ENCODE results near the gene RPL39L. TPM values are rescaled to one million over a fixed set of nuclear protein-coding genes. Genes with fewer than 3 reads are reported as not detected.

RPL39L gene
- total and polyA plus RNA-seq, 4 donors = 10.0 to 51.5 (median 22.7) TPM

GRCh38 chr3:187098923-187099512 lies 40.3 kb downstream of the RPL39L start:
- no peaks in the 10 kb centered on the region for H3K9me3 ChIP-seq (ENCODE audit: control insufficient read depth, low read length)
- no peaks in the 10 kb centered on the region for H3K27me3 ChIP-seq (ENCODE audit: control insufficient read depth in 1 of 2, insufficient read depth in 2 of 2, low read length in 1 of 2)
- intact Hi-C loops (cut with DNase I) = no loop called here
- peaks cover under 1 to 4% of the 10 kb centered on the region in 2 donors for H3K4me1 ChIP-seq (ENCODE audit: control insufficient read depth in 1 of 2, insufficient read depth in 2 of 2, low read length in 2 of 2)
- no peak overlapping the region for H3K4me3 ChIP-seq (ENCODE audit: low read length in 2 of 2)
- 89 to 95% methylated on average over 2 of the region's 2 CpGs for WGBS, 2 donors
- H3K27ac ChIP-seq (ENCODE audit: low read depth in 1 of 2, low read length in 2 of 2) = no peak overlapping the region
- no peaks in the 10 kb centered on the region for H3K36me3 ChIP-seq (ENCODE audit: control insufficient read depth in 1 of 2, insufficient read depth in 2 of 2, low read length in 1 of 2)
- no peak for DNase-seq
- ATAC-seq (ENCODE audit: low FRiP score) = no peak

- Histone ChIP-seq H3K36me3 (ENCODE audit: control insufficient read depth in 1 of 2, insufficient read depth in 2 of 2, low read length in 1 of 2) (no peaks in the 10 kb centered on the region), H3K27ac (ENCODE audit: low read depth in 1 of 2, low read length in 2 of 2) (no peak overlapping the region), H3K4me1 (ENCODE audit: control insufficient read depth in 1 of 2, insufficient read depth in 2 of 2, low read length in 2 of 2) (peaks cover 0 to 3% of the 10 kb centered on the region in 2 donors), H3K9me3 (ENCODE audit: control insufficient read depth, low read length) (no peaks in the 10 kb centered on the region), H3K4me3 (ENCODE audit: low read length in 2 of 2) (no peak overlapping the region), H3K27me3 (ENCODE audit: control insufficient read depth in 1 of 2, insufficient read depth in 2 of 2, low read length in 1 of 2) (no peaks in the 10 kb centered on the region)
- WGBS, 2 donors = 84 to 100% methylated on average over 1 of the region's 1 CpG
- intact Hi-C loops (cut with DNase I) = no loop called here
- ATAC-seq (ENCODE audit: low FRiP score) (no peak), DNase-seq (no peak)
These were observed 46.0 kb downstream of the RPL39L start for GRCh38 chr3:187093320-187093719.

- H3K27me3 ChIP-seq (ENCODE audit: control insufficient read depth in 1 of 2, insufficient read depth in 2 of 2, low read length in 1 of 2) = no peaks in the 10 kb centered on the region
- H3K4me3 ChIP-seq (ENCODE audit: low read length in 2 of 2) = no peak overlapping the region
- 7 to 15% methylated on average over 1 of the region's 1 CpG for WGBS, 2 donors
- no peak overlapping the region for H3K27ac ChIP-seq (ENCODE audit: low read depth in 1 of 2, low read length in 2 of 2)
- DNase-seq (no peak), ATAC-seq (ENCODE audit: low FRiP score) (no peak)
- H3K36me3 ChIP-seq (ENCODE audit: control insufficient read depth in 1 of 2, insufficient read depth in 2 of 2, low read length in 1 of 2) = no peaks in the 10 kb centered on the region
- H3K9me3 ChIP-seq (ENCODE audit: control insufficient read depth, low read length) = no peaks in the 10 kb centered on the region
- H3K4me1 ChIP-seq (ENCODE audit: control insufficient read depth in 1 of 2, insufficient read depth in 2 of 2, low read length in 2 of 2) = peaks cover 0 to 6% of the 10 kb centered on the region in 2 donors
- intact Hi-C loops (cut with DNase I) = no loop called here
These were observed 50.6 kb downstream of the RPL39L start for GRCh38 chr3:187088701-187089100.

GRCh38 chr3:187086831-187087230 lies 52.5 kb downstream of the RPL39L start:
- Histone ChIP-seq H3K36me3 (ENCODE audit: control insufficient read depth in 1 of 2, insufficient read depth in 2 of 2, low read length in 1 of 2) (no peaks in the 10 kb centered on the region), H3K27ac (ENCODE audit: low read depth in 1 of 2, low read length in 2 of 2) (no peak overlapping the region), H3K27me3 (ENCODE audit: control insufficient read depth in 1 of 2, insufficient read depth in 2 of 2, low read length in 1 of 2) (no peaks in the 10 kb centered on the region), H3K9me3 (ENCODE audit: control insufficient read depth, low read length) (no peaks in the 10 kb centered on the region), H3K4me3 (ENCODE audit: low read length in 2 of 2) (no peak overlapping the region), H3K4me1 (ENCODE audit: control insufficient read depth in 1 of 2, insufficient read depth in 2 of 2, low read length in 2 of 2) (peaks cover 0 to 6% of the 10 kb centered on the region in 2 donors)
- DNase-seq = no peak
- 93 to 97% methylated on average over 3 of the region's 3 CpGs for WGBS, 2 donors
- intact Hi-C loops (cut with DNase I) = no loop called here
- ATAC-seq (ENCODE audit: low FRiP score) = no peak

GRCh38 chr3:187085933-187086332 lies 53.4 kb downstream of the RPL39L start:
- no peaks in the 10 kb centered on the region for H3K9me3 ChIP-seq (ENCODE audit: control insufficient read depth, low read length)
- 64 to 88% methylated on average over 1 of the region's 1 CpG for WGBS, 2 donors
- H3K27me3 ChIP-seq (ENCODE audit: control insufficient read depth in 1 of 2, insufficient read depth in 2 of 2, low read length in 1 of 2) = no peaks in the 10 kb centered on the region
- DNase-seq (no peak), ATAC-seq (ENCODE audit: low FRiP score) (no peak)
- intact Hi-C loops (cut with DNase I) = no loop called here
- H3K4me1 ChIP-seq (ENCODE audit: control insufficient read depth in 1 of 2, insufficient read depth in 2 of 2, low read length in 2 of 2) = peaks cover 0 to 6% of the 10 kb centered on the region in 2 donors
- no peaks in the 10 kb centered on the region for H3K36me3 ChIP-seq (ENCODE audit: control insufficient read depth in 1 of 2, insufficient read depth in 2 of 2, low read length in 1 of 2)
- H3K27ac ChIP-seq (ENCODE audit: low read depth in 1 of 2, low read length in 2 of 2) = peak overlapping the region in 1 of 2 donors; percentile 62
- no peak overlapping the region for H3K4me3 ChIP-seq (ENCODE audit: low read length in 2 of 2)

GRCh38 chr3:187085021-187085666 lies 54.2 kb downstream of the RPL39L start:
- 22 to 24% methylated on average over 5 of the region's 5 CpGs for WGBS, 2 donors
- DNase-seq (peak in 1 of 2 donors; percentile 63), ATAC-seq (ENCODE audit: low FRiP score) (no peak)
- Histone ChIP-seq H3K9me3 (ENCODE audit: control insufficient read depth, low read length) (no peaks in the 10 kb centered on the region), H3K27ac (ENCODE audit: low read depth in 1 of 2, low read length in 2 of 2) (peak overlapping the region in 1 of 2 donors; percentile 69), H3K36me3 (ENCODE audit: control insufficient read depth in 1 of 2, insufficient read depth in 2 of 2, low read length in 1 of 2) (no peaks in the 10 kb centered on the region), H3K27me3 (ENCODE audit: control insufficient read depth in 1 of 2, insufficient read depth in 2 of 2, low read length in 1 of 2) (no peaks in the 10 kb centered on the region), H3K4me3 (ENCODE audit: low read length in 2 of 2) (no peak overlapping the region), H3K4me1 (ENCODE audit: control insufficient read depth in 1 of 2, insufficient read depth in 2 of 2, low read length in 2 of 2) (peaks cover 0 to 6% of the 10 kb centered on the region in 2 donors)
- intact Hi-C loops (cut with DNase I) = no loop called here

- peaks cover 0 to 6% of the 10 kb centered on the region in 2 donors for H3K4me1 ChIP-seq (ENCODE audit: control insufficient read depth in 1 of 2, insufficient read depth in 2 of 2, low read length in 2 of 2)
These were observed 54.7 kb downstream of the RPL39L start for GRCh38 chr3:187084580-187084979.

GRCh38 chr3:187084126-187084525 lies 55.2 kb downstream of the RPL39L start:
- no peaks in the 10 kb centered on the region for H3K27me3 ChIP-seq (ENCODE audit: control insufficient read depth in 1 of 2, insufficient read depth in 2 of 2, low read length in 1 of 2)
- no peaks in the 10 kb centered on the region for H3K9me3 ChIP-seq (ENCODE audit: control insufficient read depth, low read length)
- intact Hi-C loops (cut with DNase I) = loop anchor here in 1 of 2 donors (5.0 kb wide), 1 partner anchor 42 kb away; no protein-coding TSS in a partner anchor
- H3K27ac ChIP-seq (ENCODE audit: low read depth in 1 of 2, low read length in 2 of 2) = no peak overlapping the region
- no peaks in the 10 kb centered on the region for H3K36me3 ChIP-seq (ENCODE audit: control insufficient read depth in 1 of 2, insufficient read depth in 2 of 2, low read length in 1 of 2)
- no peak overlapping the region for H3K4me3 ChIP-seq (ENCODE audit: low read length in 2 of 2)
- H3K4me1 ChIP-seq (ENCODE audit: control insufficient read depth in 1 of 2, insufficient read depth in 2 of 2, low read length in 2 of 2) = peaks cover 0 to 4% of the 10 kb centered on the region in 2 donors
- ATAC-seq (ENCODE audit: low FRiP score) = no peak
- no peak for DNase-seq
- 50% methylated on average over 5 of the region's 5 CpGs for WGBS, 2 donors

More at GRCh38 chr3:187084580-187084979, 54.7 kb downstream of the RPL39L start:
- no peaks in the 10 kb centered on the region for H3K36me3 ChIP-seq (ENCODE audit: control insufficient read depth in 1 of 2, insufficient read depth in 2 of 2, low read length in 1 of 2)
- no peaks in the 10 kb centered on the region for H3K9me3 ChIP-seq (ENCODE audit: control insufficient read depth, low read length)
- no peak overlapping the region for H3K27ac ChIP-seq (ENCODE audit: low read depth in 1 of 2, low read length in 2 of 2)
- 1 to 5% methylated on average over 2 of the region's 2 CpGs for WGBS, 2 donors
- intact Hi-C loops (cut with DNase I) = loop anchor here in 1 of 2 donors (5.0 kb wide), 1 partner anchor 42 kb away; no protein-coding TSS in a partner anchor
- ATAC-seq (ENCODE audit: low FRiP score) = no peak
- H3K27me3 ChIP-seq (ENCODE audit: control insufficient read depth in 1 of 2, insufficient read depth in 2 of 2, low read length in 1 of 2) = no peaks in the 10 kb centered on the region
- no peak overlapping the region for H3K4me3 ChIP-seq (ENCODE audit: low read length in 2 of 2)
- no peak for DNase-seq

Data from aorta (tissue), 5 donors.